ENCODE results near the gene GPR135.

Gene GPR135

GRCh38 chr14:59422069-59422881 lies 42.9 kb downstream of the GPR135 start:
- no peak for DNase-seq (ENCODE audit: low spot score)

GRCh38 chr14:59419303-59419702 lies 45.9 kb downstream of the GPR135 start:
- no peak for DNase-seq (ENCODE audit: low spot score)

DNA sequence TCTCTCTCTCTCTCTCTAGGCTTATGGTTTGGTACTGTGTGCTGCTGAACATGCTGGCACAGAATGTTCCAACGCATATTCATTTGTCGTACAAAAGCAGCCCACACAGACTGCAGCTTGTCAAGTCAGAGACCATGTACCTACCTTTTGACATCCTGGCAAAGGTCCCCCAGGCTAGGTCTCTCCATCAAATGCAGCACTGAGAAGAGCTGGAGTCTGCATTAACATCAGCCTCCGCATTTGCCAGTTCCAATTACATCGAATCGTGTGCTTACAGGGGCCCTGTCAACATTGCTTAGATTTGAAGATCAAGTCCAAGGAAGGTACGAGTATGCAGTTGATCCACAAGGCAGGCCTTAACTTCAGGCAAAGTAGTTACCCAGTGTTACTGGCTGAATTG lies 47.9 kb downstream of the GPR135 start:
- DNase-seq (ENCODE audit: low spot score), result no peak

DNA sequence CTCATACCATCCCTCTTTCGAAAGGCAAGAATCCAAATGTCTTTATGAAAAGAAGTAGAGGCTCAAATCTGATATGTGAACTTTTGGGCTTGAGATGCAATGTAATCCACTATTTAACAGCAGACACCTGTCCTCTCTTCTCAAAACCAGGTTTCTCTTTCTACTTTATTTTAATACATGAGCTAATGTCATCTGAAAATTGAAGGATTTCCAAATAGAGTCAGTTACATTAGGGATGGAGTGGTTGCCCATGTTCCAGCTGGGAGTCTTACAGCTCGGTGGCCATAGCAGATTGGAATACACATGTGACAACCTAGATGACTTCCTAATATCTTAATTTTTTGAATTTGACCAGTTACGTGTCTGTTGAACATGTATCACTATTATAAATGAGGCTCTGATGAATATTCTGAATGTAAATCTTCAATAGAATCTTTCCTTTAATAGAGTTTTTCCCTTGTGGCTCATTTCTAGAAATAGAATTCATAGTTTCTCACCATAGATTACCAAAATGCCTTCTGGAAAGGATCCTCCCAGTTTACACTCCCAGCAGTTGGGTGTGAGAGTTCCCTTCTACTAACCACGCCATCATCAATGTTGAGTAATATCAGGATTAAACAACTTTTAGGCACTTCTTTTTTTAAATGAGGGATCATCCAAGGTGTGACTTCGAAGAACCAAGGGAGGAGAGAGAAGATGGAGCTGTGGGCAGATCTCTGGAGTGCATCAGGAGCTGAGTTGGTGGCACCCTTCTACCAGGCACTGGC lies 49.2 kb downstream of the GPR135 start:
- DNase-seq (ENCODE audit: low spot score), result no peak

Data from AG08395 (cell line).